ENCODE results near the gene SBNO1.
A peak's percentile ranks its signal among the peaks of the same experiment; 100 is the strongest.
"Not testable (repeated sequence)": the region's sequence is repeated elsewhere in the genome, so short reads cannot be mapped to it uniquely, and the experiment has no call there.

The SBNO1 gene

DNA sequence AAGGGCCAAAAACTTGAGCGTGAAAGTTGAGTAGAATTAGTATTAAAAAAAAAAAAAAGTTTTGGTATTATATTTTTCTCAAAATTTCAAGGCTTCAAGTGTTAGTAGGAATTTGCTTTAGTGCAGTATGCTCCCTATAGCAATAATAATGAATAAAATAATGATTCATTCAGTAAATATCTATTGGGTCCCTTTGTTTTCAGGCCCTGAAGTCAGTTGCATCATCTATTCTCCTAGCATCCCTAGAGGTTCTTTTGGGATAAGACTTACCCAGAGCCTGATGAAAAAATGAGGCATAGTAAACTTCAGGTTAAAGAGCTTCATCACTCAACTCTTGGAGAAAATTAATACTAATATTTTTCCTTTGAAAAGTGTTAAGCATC is 20.3 kb upstream of the SBNO1 start:
- H3K4me3 Mint-ChIP-seq, result peak overlapping the region; percentile 89
- DNase-seq, result no peak
- H3K9me3 Mint-ChIP-seq, result no peaks in the 10 kb centered on the region
- peaks cover under 1% of the 10 kb centered on the region for H3K27me3 Mint-ChIP-seq (ENCODE audit: low read depth, poor library complexity)
- TF ChIP-seq, protein P1, sequence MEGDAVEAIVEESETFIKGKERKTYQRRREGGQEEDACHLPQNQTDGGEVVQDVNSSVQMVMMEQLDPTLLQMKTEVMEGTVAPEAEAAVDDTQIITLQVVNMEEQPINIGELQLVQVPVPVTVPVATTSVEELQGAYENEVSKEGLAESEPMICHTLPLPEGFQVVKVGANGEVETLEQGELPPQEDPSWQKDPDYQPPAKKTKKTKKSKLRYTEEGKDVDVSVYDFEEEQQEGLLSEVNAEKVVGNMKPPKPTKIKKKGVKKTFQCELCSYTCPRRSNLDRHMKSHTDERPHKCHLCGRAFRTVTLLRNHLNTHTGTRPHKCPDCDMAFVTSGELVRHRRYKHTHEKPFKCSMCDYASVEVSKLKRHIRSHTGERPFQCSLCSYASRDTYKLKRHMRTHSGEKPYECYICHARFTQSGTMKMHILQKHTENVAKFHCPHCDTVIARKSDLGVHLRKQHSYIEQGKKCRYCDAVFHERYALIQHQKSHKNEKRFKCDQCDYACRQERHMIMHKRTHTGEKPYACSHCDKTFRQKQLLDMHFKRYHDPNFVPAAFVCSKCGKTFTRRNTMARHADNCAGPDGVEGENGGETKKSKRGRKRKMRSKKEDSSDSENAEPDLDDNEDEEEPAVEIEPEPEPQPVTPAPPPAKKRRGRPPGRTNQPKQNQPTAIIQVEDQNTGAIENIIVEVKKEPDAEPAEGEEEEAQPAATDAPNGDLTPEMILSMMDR (IDR thresholded peaks at IDR 0.05), result no peak
- peaks cover 30% of the 10 kb centered on the region for H3K4me1 Mint-ChIP-seq
- H3K36me3 Mint-ChIP-seq (ENCODE audit: low read depth), result no peaks in the 10 kb centered on the region
- no peak overlapping the region for H3K27ac Mint-ChIP-seq

DNA sequence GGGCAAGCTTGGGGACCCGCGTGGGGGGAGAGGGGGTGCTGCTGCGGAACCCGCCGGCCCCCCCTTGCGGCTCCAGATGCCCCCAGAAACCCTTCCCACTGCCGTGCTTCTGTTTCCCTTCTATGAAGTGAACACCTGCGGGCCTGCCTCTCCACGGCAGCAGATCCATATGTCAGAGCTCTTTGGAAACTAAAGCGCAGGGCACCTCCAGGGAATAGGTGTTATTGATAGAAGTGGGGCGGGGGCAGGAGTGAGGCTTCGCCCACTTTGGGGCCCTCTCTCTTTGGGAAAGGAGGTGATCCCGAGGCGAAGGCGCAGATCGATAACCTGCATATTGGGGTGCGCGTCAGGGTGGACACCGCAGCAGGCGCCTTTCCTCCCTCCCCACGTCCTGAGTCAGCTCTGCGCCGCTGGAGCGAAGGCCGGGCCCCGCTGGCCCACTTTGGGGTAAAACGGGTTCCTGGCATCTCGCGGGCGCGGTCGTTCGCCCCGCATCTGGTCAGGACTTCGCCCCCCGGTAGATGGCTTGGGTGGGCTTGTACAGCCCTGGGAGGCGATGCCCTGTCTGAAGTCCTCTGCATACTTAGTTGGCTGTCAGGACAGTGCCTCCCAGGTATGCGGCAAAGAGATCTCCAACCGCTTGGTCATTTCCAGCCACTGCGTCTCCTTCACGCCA is 19.8 kb upstream of the SBNO1 start:
- TF ChIP-seq, protein P1 (IDR thresholded peaks at IDR 0.05), result no peak
- H3K4me1 Mint-ChIP-seq, result peaks cover 28% of the 10 kb centered on the region
- peak overlapping the region; percentile 61 for H3K27ac Mint-ChIP-seq
- H3K9me3 Mint-ChIP-seq, result no peaks in the 10 kb centered on the region
- H3K36me3 Mint-ChIP-seq (ENCODE audit: low read depth), result no peaks in the 10 kb centered on the region
- DNase-seq, result peak; percentile 45
- peak overlapping the region; percentile 89 for H3K4me3 Mint-ChIP-seq
- no peaks in the 10 kb centered on the region for H3K27me3 Mint-ChIP-seq (ENCODE audit: low read depth, poor library complexity)

DNA sequence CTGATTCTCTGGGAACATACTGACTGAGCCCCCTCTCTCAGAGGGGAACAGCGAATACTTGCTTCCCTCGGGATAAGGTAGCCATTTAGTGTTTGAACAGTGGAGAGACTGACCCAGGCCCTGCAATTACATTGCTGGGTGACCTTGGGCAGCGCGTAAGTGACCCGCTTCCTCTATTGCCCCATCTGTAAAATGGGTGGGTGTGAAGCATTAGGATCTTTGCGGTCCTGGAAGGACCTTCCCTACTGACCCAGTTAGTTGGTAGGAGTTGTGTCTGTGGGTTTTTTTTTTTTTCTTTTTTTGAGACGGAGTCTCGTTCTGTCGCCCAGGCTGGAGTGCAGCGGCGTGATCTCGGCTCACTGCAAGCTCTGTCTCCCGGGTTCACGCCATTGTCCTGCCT is 18.0 kb upstream of the SBNO1 start:
- H3K27me3 Mint-ChIP-seq (ENCODE audit: low read depth, poor library complexity), result no peaks in the 10 kb centered on the region
- H3K27ac Mint-ChIP-seq, result peak overlapping the region; percentile 87
- H3K4me3 Mint-ChIP-seq, result peak overlapping the region; percentile 89
- TF ChIP-seq, protein P1 (IDR thresholded peaks at IDR 0.05), result no peak
- DNase-seq, result no peak
- no peaks in the 10 kb centered on the region for H3K9me3 Mint-ChIP-seq
- no peaks in the 10 kb centered on the region for H3K36me3 Mint-ChIP-seq (ENCODE audit: low read depth)
- H3K4me1 Mint-ChIP-seq, result peaks cover 20% of the 10 kb centered on the region

DNA sequence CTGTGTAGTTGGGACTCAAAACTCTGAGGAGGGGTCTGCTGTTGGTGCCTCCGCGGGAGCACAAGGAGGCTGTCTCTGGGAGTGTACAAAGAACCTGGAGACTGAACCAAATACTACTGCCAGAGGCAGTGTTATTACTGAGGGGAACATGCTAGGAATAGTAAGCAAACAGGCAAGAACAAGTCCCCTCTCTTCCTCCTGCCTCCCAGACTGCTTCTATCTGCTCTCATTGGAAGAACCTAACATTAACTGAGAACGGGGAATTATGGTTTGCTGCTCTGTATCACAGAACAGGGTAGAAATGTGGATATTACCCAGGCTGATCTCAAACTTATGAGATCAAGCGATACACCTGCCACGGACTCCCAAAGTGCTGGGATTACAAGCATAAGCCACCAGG is 14.7 kb upstream of the SBNO1 start:
- no peaks in the 10 kb centered on the region for H3K9me3 Mint-ChIP-seq
- no peak for DNase-seq
- H3K27ac Mint-ChIP-seq, result peak overlapping the region; percentile 16
- H3K4me3 Mint-ChIP-seq, result no peak overlapping the region
- peaks cover 7% of the 10 kb centered on the region for H3K4me1 Mint-ChIP-seq
- H3K36me3 Mint-ChIP-seq (ENCODE audit: low read depth), result no peaks in the 10 kb centered on the region
- H3K27me3 Mint-ChIP-seq (ENCODE audit: low read depth, poor library complexity), result no peaks in the 10 kb centered on the region
- TF ChIP-seq, protein P1 (IDR thresholded peaks at IDR 0.05), result no peak

DNA sequence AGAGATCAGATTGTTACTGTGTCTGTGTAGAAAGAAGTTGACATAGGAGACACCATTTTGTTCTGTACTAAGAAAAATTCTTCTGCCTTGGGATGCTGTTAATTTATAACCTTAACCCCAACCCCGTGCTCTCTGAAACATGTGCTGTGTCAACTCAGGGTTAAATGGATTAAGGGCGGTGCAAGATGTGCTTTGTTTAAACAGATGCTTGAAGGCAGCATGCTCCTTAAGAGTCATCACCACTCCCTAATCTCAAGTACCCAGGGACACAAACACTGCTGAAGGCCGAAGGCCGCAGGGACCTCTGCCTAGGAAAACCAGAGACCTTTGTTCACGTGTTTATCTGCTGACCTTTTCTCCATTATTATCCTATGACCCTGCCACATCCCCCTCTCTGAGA is 7.8 kb upstream of the SBNO1 start:
- H3K4me3 Mint-ChIP-seq; H3K27ac Mint-ChIP-seq; H3K36me3 Mint-ChIP-seq (ENCODE audit: low read depth); DNase-seq; H3K27me3 Mint-ChIP-seq (ENCODE audit: low read depth, poor library complexity); H3K4me1 Mint-ChIP-seq; H3K9me3 Mint-ChIP-seq: not testable (repeated sequence)

DNA sequence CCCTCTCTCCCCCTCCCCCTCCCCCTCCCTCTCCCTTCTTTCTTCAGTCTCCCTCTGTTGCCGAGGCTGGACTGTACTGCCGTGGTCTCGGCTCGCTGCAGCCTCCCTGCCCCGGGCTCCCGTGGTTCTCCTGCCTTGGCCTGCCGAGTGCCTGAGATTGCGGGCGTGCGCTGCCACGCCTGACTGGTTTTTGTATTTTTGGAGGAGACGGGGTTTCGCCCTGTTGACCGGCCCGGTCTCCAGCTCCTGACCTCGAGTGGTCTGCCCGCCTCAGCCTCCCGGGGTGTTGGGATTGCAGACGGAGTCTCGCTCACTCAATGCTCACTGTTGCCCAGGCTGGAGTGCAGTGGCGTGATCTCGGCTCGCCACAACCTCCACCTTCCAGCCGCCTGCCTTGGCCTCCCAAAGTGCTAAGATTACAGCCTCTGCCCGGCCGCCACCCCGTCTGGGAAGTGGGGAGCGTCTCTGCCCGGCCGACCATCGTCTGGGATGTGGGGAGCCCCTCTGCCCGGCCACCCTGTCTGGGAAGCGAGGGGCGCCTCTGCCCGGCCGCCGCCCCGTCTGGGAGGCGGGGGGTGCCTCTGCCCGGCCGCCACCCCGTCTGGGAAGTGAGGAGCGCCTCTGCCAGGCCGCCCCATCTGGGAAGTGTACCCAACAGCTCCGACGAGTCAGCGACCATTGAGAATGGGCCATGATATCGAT is 7.2 kb upstream of the SBNO1 start:
- not testable (repeated sequence) for H3K27ac Mint-ChIP-seq; H3K9me3 Mint-ChIP-seq; H3K4me1 Mint-ChIP-seq; DNase-seq; H3K4me3 Mint-ChIP-seq; H3K36me3 Mint-ChIP-seq (ENCODE audit: low read depth); H3K27me3 Mint-ChIP-seq (ENCODE audit: low read depth, poor library complexity)

DNA sequence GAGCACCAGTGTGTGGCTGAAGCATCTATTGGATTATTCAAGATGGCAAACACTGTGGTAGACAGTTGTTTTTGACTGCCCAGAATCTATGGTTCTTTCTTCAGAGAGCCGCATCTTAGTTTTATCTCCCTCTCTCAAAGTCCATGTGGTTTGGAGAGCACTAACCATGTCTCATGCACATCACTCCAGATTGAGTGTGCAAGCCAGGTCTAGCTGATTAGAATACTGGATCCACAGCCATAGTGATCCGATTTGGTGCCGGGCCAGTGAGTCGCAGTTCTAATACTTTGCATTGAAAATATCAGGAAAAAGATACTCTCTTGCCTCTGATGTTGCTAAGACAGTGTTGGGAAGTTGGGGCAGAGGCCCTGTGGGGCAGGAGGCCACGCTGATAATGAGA is 4.6 kb upstream of the SBNO1 start:
- Mint-ChIP-seq H3K9me3 (peaks cover 9% of the 10 kb centered on the region), H3K4me1 (peaks cover 15% of the 10 kb centered on the region), H3K27ac (no peak overlapping the region), H3K4me3 (no peak overlapping the region), H3K36me3 (ENCODE audit: low read depth) (no peaks in the 10 kb centered on the region), H3K27me3 (ENCODE audit: low read depth, poor library complexity) (peaks cover 2% of the 10 kb centered on the region)
- no peak for DNase-seq
- TF ChIP-seq, protein P1 (IDR thresholded peaks at IDR 0.05), result no peak

DNA sequence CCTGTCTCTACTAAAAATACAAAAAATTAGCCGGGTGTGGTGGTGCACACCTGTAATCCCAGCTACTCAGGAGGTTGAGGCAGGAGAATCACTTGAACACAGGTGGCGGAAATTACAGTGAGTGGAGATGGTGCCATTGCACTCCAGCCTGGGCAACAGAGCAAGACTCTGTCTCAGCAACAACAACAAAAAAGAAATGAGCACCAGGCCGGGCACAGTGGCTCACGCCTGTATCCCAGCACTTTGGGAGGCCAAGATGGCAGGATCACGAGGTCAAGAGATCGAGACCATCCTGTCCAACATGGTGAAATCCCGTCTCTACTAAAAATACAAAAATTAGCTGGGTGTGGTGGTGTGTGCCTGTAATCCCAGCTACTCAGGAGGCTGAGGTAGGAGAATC is 3.8 kb upstream of the SBNO1 start:
- peaks cover 19% of the 10 kb centered on the region for H3K4me1 Mint-ChIP-seq
- H3K9me3 Mint-ChIP-seq; H3K36me3 Mint-ChIP-seq (ENCODE audit: low read depth); H3K4me3 Mint-ChIP-seq; H3K27ac Mint-ChIP-seq; H3K27me3 Mint-ChIP-seq (ENCODE audit: low read depth, poor library complexity); DNase-seq: not testable (repeated sequence)
